Fibroblast of lung (primary cell): ENCODE measurements around the gene ADAMTS16. TPM values are rescaled to one million over a fixed set of nuclear protein-coding genes. Genes with fewer than 3 reads are reported as not detected.

ENCODE experiments used
- DNase-seq, 2 donors: peaks; one replicate each; pipeline versions ENCODE4 v3.0.0 to v3.0.0-alpha.2; 2010; ENCODE audit warnings: low read depth in 2 of 2
- H2AFZ ChIP-seq: 2 replicates; pipeline ENCODE4 v1.5.1; 2012; ENCODE audit warnings: low read length, control low read depth, inconsistent platforms
- H3K27ac ChIP-seq: 2 replicates; pipeline ENCODE4 v1.5.1; 2011; ENCODE audit warnings: low read length, control low read depth; ENCODE audit not compliant: insufficient read depth
- H3K27me3 ChIP-seq: 2 replicates; pipeline ENCODE4 v1.5.1; 2011; ENCODE audit warnings: mild to moderate bottlenecking, low read length; ENCODE audit not compliant: control insufficient read depth, insufficient read depth
- H3K36me3 ChIP-seq: 2 replicates; pipeline ENCODE4 v1.5.1; 2011; ENCODE audit warnings: low read length; ENCODE audit not compliant: control insufficient read depth, insufficient read depth
- H3K4me1 ChIP-seq: 2 replicates; pipeline ENCODE4 v1.5.1; 2011; ENCODE audit warnings: low read length; ENCODE audit not compliant: control insufficient read depth, insufficient read depth; ENCODE audit errors: extremely low read depth
- H3K4me2 ChIP-seq: 2 replicates; pipeline ENCODE4 v1.5.1; 2011; ENCODE audit warnings: low read length, control low read depth; ENCODE audit not compliant: insufficient read depth; ENCODE audit errors: extremely low read depth
- H3K4me3 ChIP-seq, 4 experiments: fragments of 200-600 bp in 1 of 4; sonication (generic) in 1 of 4; replicated peaks in 1 of 4; 2 replicates each; pipeline ENCODE4 v1.5.1; 2011 to 2016; ENCODE audit warnings: low read length in 4 of 4, low read depth in 3 of 4, mild to moderate bottlenecking in 3 of 4, control low read depth in 2 of 4, inconsistent platforms in 1 of 4, mixed read lengths in 1 of 4; ENCODE audit not compliant: insufficient read depth in 1 of 4; ENCODE audit errors: control extremely low read depth in 1 of 4
- H3K79me2 ChIP-seq: 2 replicates; pipeline ENCODE4 v1.5.1; 2012; ENCODE audit warnings: mild to moderate bottlenecking, low read length, inconsistent platforms; ENCODE audit not compliant: control insufficient read depth, insufficient read depth
- H3K9ac ChIP-seq: 2 replicates; pipeline ENCODE4 v1.5.1; 2011; ENCODE audit warnings: mild to moderate bottlenecking, low read length, control low read depth; ENCODE audit not compliant: insufficient read depth
- H3K9me3 ChIP-seq: 2 replicates; pipeline ENCODE4 v1.5.1; 2012; ENCODE audit warnings: low read depth, low read length; ENCODE audit not compliant: control insufficient read depth, insufficient read depth
- H4K20me1 ChIP-seq: 2 replicates; pipeline ENCODE4 v1.5.1; 2011; ENCODE audit warnings: low read length; ENCODE audit not compliant: control insufficient read depth, insufficient read depth; ENCODE audit errors: extremely low read depth
- CTCF ChIP-seq, 2 donors: IDR thresholded peaks in 1 of 2; conservative IDR thresholded peaks in 1 of 2; 1 replicate in 1 of 2; 2 replicates in 1 of 2; pipeline ENCODE4 v1.5.1; 2011 to 2012; ENCODE audit warnings: low read length in 2 of 2, control low read depth in 1 of 2, inconsistent platforms in 1 of 2, low read depth in 1 of 2, mild to moderate bottlenecking in 1 of 2
- EZH2 ChIP-seq: IDR thresholded peaks from 2 replicates; pipeline ENCODE4 v1.5.1; 2012; ENCODE audit warnings: low read length, control low read depth, mild to moderate bottlenecking; ENCODE audit errors: missing control alignments
- polyA plus RNA-seq, 2 donors: library from polyadenylated mRNA; depleted of rRNA in 1 of 2; stranded (reverse) in 1 of 2; unstranded in 1 of 2; fragments of >200 nt; gene quantifications; 2 replicates each; pipeline ENCODE4 v1.2.1, GENCODE V29; 2011 to 2012; ENCODE audit warnings: missing spikeins in 1 of 2
- total RNA-seq: library from RNA; depleted of rRNA; stranded (reverse); fragments of >200 nt; gene quantifications from 2 replicates; pipeline ENCODE4 v1.2.1, GENCODE V29; 2014

ADAMTS16 gene
- total and polyA plus RNA-seq, 2 donors (not counting 1 experiment from before 2014, with no cell fraction given) = 0.06 to 0.17 TPM

- no peaks in the 10 kb centered on the region for H4K20me1 ChIP-seq
- no peak overlapping the region for H3K4me2 ChIP-seq
- H3K27me3 ChIP-seq = no peaks in the 10 kb centered on the region
- H3K36me3 ChIP-seq = no peaks in the 10 kb centered on the region
- H2AFZ ChIP-seq = no peak overlapping the region
- DNase-seq = peak; percentile 55 to 69
- H3K9me3 ChIP-seq = no peaks in the 10 kb centered on the region
- TF ChIP-seq CTCF (conservative IDR thresholded peaks at IDR 0.05 in 1 of 2, IDR thresholded peaks at IDR 0.05 in 1 of 2; ENCODE audit: low read depth in 1 of 2, low read length in 2 of 2) (no peak), EZH2 (no peak)
- no peak overlapping the region for H3K27ac ChIP-seq
- no peak overlapping the region for H3K9ac ChIP-seq
- no peak overlapping the region for H3K4me3 ChIP-seq
- H3K4me1 ChIP-seq = no peaks in the 10 kb centered on the region
- H3K79me2 ChIP-seq = no peaks in the 10 kb centered on the region
Measured at GRCh38 chr5:5209089-5209488, 69.0 kb downstream of the ADAMTS16 start.

GRCh38 chr5:5209510-5210286 lies 69.6 kb downstream of the ADAMTS16 start:
- Histone ChIP-seq H3K4me1 (no peaks in the 10 kb centered on the region), H3K9ac (no peak overlapping the region), H3K27ac (no peak overlapping the region), H3K4me2 (no peak overlapping the region), H3K9me3 (no peaks in the 10 kb centered on the region), H3K4me3 (no peak overlapping the region), H2AFZ (no peak overlapping the region), H4K20me1 (no peaks in the 10 kb centered on the region), H3K36me3 (no peaks in the 10 kb centered on the region), H3K79me2 (no peaks in the 10 kb centered on the region), H3K27me3 (no peaks in the 10 kb centered on the region)
- no peak for TF ChIP-seq CTCF (conservative IDR thresholded peaks at IDR 0.05 in 1 of 2, IDR thresholded peaks at IDR 0.05 in 1 of 2; ENCODE audit: low read depth in 1 of 2, low read length in 2 of 2)
- TF ChIP-seq EZH2 = no peak
- DNase-seq = no peak

GRCh38 chr5:5217371-5217770 lies 77.2 kb downstream of the ADAMTS16 start:
- Histone ChIP-seq H3K36me3 (no peaks in the 10 kb centered on the region), H3K4me2 (no peak overlapping the region), H3K27ac (no peak overlapping the region), H3K27me3 (no peaks in the 10 kb centered on the region), H4K20me1 (no peaks in the 10 kb centered on the region), H3K9me3 (no peaks in the 10 kb centered on the region), H3K9ac (no peak overlapping the region), H3K4me3 (no peak overlapping the region), H3K79me2 (no peaks in the 10 kb centered on the region), H3K4me1 (no peaks in the 10 kb centered on the region), H2AFZ (no peak overlapping the region)
- TF ChIP-seq CTCF (conservative IDR thresholded peaks at IDR 0.05 in 1 of 2, IDR thresholded peaks at IDR 0.05 in 1 of 2; ENCODE audit: low read depth in 1 of 2, low read length in 2 of 2) (no peak), EZH2 (no peak)
- DNase-seq = no peak
